SK-N-SH (cell line): Measurements from ENCODE around the gene SLC10A4.
A peak's percentile ranks its signal among the peaks of the same experiment; 100 is the strongest.

Experiments used
- CHD2 ChIP-seq: fragments of 150-350 bp; IDR thresholded peaks from 2 replicates; pipeline ENCODE4 v1.6.1; 2018; ENCODE audit warnings: low read length; ENCODE audit not compliant: partially characterized antibody
- CTCF ChIP-seq: fragments of 200-600 bp; sonication (generic); IDR thresholded peaks from 2 replicates; pipeline ENCODE4 v1.6.1; 2017; ENCODE audit warnings: antibody characterized with exemption, mild to moderate bottlenecking, moderate library complexity
- EP300 ChIP-seq, 2 experiments: IDR thresholded peaks; 2 replicates each; pipeline versions ENCODE4 v1.4.0 to v1.6.1; 2012; ENCODE audit warnings: borderline replicate concordance in 1 of 2, low read depth in 1 of 2, low read length in 1 of 2
- EZH2phosphoT487 ChIP-seq: fragments of 200-600 bp; sonication (generic); IDR thresholded peaks from 2 replicates; pipeline ENCODE4 v1.6.1; 2017; ENCODE audit warnings: low read depth, mixed run types, mild to moderate bottlenecking, antibody characterized with exemption, moderate library complexity, borderline replicate concordance
- FOXM1 ChIP-seq: IDR thresholded peaks from 2 replicates; pipeline ENCODE4 v1.4.0; 2012; ENCODE audit warnings: low read depth, mild to moderate bottlenecking
- GABPA ChIP-seq: IDR thresholded peaks from 2 replicates; pipeline ENCODE4 v1.4.0; 2012; ENCODE audit warnings: low read depth, mild to moderate bottlenecking
- MAX ChIP-seq: IDR thresholded peaks from 2 replicates; pipeline ENCODE4 v1.4.0; 2012; ENCODE audit warnings: low read depth
- MXI1 ChIP-seq: IDR thresholded peaks from 2 replicates; pipeline ENCODE4 v1.6.1; 2012; ENCODE audit warnings: mild to moderate bottlenecking, low read depth, low read length, improper control_type of control experiment
- NRF1 ChIP-seq: IDR thresholded peaks from 2 replicates; pipeline ENCODE4 v1.6.1; 2012; ENCODE audit warnings: low read depth, mild to moderate bottlenecking, low read length
- POLR2AphosphoS5 ChIP-seq: IDR thresholded peaks from 2 replicates; pipeline ENCODE4 v1.6.1; 2012; ENCODE audit warnings: low read depth, low read length
- RAD21 ChIP-seq: IDR thresholded peaks from 2 replicates; pipeline ENCODE4 v1.6.1; 2012; ENCODE audit warnings: mild to moderate bottlenecking, low read length
- RCOR1 ChIP-seq: fragments of 150-350 bp; IDR thresholded peaks from 2 replicates; pipeline ENCODE4 v1.6.1; 2017; ENCODE audit warnings: antibody characterized with exemption, low read length
- SMC3 ChIP-seq: IDR thresholded peaks from 2 replicates; pipeline ENCODE4 v1.6.1; 2012; ENCODE audit warnings: low read depth, low read length, improper control_type of control experiment
- TEAD4 ChIP-seq: IDR thresholded peaks from 2 replicates; pipeline ENCODE4 v1.4.0; 2012; ENCODE audit warnings: mild to moderate bottlenecking, borderline replicate concordance; ENCODE audit not compliant: insufficient read depth

- no peak for TF ChIP-seq CTCF
- peak; percentile 31 for TF ChIP-seq RAD21
- no peak for TF ChIP-seq TEAD4
- TF ChIP-seq MAX: no peak
- TF ChIP-seq FOXM1: no peak
- TF ChIP-seq NRF1: no peak
- TF ChIP-seq CHD2: peak; percentile 76
- peak in 1 of 2 experiments; percentile 93; a peak in 2 of 4 replicates for TF ChIP-seq EP300 (IDR thresholded peaks at IDR 0.05; ENCODE audit: borderline replicate concordance in 1 of 2, low read depth in 1 of 2, low read length in 1 of 2)
- TF ChIP-seq POLR2AphosphoS5: no peak
- TF ChIP-seq SMC3: no peak
- TF ChIP-seq GABPA: no peak
- TF ChIP-seq RCOR1: peak; percentile 93
- TF ChIP-seq EZH2phosphoT487: no peak
- TF ChIP-seq MXI1: 0 out of 2 replicates have a peak, but pooled peaks have one; percentile 50
Measured at GRCh38 chr4:48454591-48454990, 28.6 kb upstream of the SLC10A4 start.
